Ecto neural progenitor cell (in vitro differentiated cells): ENCODE data around the gene PCDHGA1.
"Not testable (repeated sequence)": the region's sequence is repeated elsewhere in the genome, so short reads cannot be mapped to it uniquely, and the experiment has no call there.

Experiments
- DNase-seq: peaks from one replicate; pipeline ENCODE4 v3.0.0-alpha.2; 2018; ENCODE audit warnings: low spot score

The PCDHGA1 gene

GRCh38 chr5:141412854-141413539, 82.7 kb downstream of the PCDHGA1 start, which contains the start of gene PCDHGA10:
PCDHGA10 (plus strand) TSS chr5:141412987; CDS start chr5:141413176, 189 bp downstream.
- DNase-seq = no peak

GRCh38 chr5:141413540-141414069, 83.3 kb downstream of the PCDHGA1 start:
- no peak for DNase-seq

- DNase-seq = not testable (repeated sequence)
Measured at GRCh38 chr5:141414548-141415274, 84.4 kb downstream of the PCDHGA1 start.

GRCh38 chr5:141415275-141415618, 84.9 kb downstream of the PCDHGA1 start:
- not testable (repeated sequence) for DNase-seq

- DNase-seq = peak; percentile 87
Measured at GRCh38 chr5:141417494-141418172, 87.3 kb downstream of the PCDHGA1 start, which contains the start of gene PCDHGB7. PCDHGB7 (plus strand) TSS chr5:141417677; CDS start chr5:141417860, 183 bp downstream.

- DNase-seq = no peak
Measured at GRCh38 chr5:141419074-141419880, 89.0 kb downstream of the PCDHGA1 start.

DNA sequence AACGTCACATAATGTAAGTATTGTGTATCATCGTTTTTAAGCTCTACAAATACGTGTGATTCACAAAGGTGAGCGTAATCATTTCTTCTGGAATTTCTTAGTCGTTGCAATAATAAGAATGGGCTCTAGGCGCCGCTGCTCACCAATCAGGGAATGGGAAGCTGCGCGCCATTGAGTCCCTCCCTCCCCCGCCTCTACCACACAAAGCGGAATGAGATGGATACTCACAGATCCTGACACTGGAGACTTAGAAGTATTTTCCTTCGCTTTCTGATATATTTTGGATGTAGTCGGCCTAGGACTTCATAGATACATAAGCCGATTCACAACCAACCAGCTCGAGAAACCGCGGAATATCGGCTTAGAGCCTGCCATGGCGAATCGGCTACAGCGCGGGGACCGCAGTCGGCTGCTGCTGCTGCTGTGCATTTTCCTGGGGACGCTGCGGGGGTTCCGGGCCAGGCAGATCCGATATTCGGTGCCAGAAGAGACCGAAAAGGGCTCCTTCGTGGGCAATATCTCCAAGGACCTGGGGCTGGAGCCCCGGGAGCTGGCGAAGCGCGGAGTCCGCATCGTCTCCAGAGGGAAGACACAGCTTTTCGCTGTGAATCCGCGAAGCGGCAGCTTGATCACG, 90.7 kb downstream of the PCDHGA1 start, which contains the start of gene PCDHGA11:
PCDHGA11 (plus strand) TSS at position 197 of the 634 bp plus-strand sequence; CDS start at position 374, 177 bp downstream.
- peak; percentile 63 for DNase-seq

- no peak for DNase-seq
Measured at GRCh38 chr5:141421489-141421855, 91.2 kb downstream of the PCDHGA1 start.

GRCh38 chr5:141422742-141423291, 92.5 kb downstream of the PCDHGA1 start:
- DNase-seq = no peak

GRCh38 chr5:141427783-141428426, 97.6 kb downstream of the PCDHGA1 start:
- DNase-seq = no peak

- DNase-seq = no peak
Measured at GRCh38 chr5:141430332-141431113, 100.2 kb downstream of the PCDHGA1 start, which contains the start of gene PCDHGA12. PCDHGA12 (plus strand) TSS chr5:141430507; CDS start chr5:141430760, 253 bp downstream.

GRCh38 chr5:141431286-141431685, 101.0 kb downstream of the PCDHGA1 start:
- DNase-seq = no peak

- DNase-seq = not testable (repeated sequence)
Measured at GRCh38 chr5:141432308-141432707, 102.0 kb downstream of the PCDHGA1 start.

- not testable (repeated sequence) for DNase-seq
Measured at GRCh38 chr5:141432726-141433125, 102.4 kb downstream of the PCDHGA1 start.

DNA sequence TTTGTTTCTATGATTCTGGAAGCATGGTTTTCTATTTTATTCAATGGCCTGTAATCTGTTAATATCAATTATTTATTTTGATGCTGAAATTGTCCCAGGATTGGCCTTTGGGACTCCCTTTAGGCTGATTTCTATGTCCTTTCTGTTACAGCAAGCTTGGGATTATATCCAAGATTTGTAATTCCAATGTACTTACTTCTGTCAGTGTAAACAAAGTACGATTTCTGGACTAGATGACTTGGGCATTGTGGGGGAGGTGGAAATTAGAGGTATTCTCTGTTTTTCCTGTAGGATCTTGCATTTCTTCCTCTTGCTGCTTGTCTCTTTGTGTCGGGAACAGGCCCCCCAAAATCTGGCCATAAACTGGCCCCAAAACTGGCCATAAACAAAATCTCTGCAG, 103.7 kb downstream of the PCDHGA1 start:
- DNase-seq = no peak

DNA sequence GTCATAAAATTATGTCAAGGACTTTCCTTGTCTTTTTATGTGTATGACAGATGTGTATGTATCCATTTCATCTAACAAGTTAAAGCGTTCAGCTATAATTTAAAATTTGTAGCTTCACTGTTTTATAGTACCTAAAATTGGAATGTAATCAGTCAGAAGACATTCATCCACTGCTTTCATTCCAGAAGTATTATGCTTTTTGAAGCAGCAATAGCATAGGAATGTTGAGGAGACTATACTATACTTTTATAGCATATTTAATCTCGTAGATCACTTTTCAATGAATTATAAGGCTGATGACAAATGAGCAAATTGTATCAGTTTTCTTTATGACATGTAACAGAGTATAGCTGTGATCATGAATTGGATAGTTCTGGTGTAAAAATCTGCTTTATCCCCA, 106.9 kb downstream of the PCDHGA1 start:
- DNase-seq = no peak

GRCh38 chr5:141439411-141440141, 109.3 kb downstream of the PCDHGA1 start:
- DNase-seq = no peak

GRCh38 chr5:141440341-141440740, 110.0 kb downstream of the PCDHGA1 start:
- no peak for DNase-seq
